VCaP (cell line): ENCODE measurements around the gene GPRIN2.

Source experiments
- H3K27ac ChIP-seq: fragments of 450-650 bp; 2 replicates; pipeline ENCODE4 v1.5.1; 2017
- TF ChIP-seq, protein P1 (sequence below): fragments of 450-650 bp; conservative IDR thresholded peaks from 2 replicates; pipeline ENCODE4 v1.5.1; 2017; ENCODE audit warnings: mild to moderate bottlenecking, moderate library complexity

GPRIN2 gene

GRCh38 chr10:46528675-46529615 lies 27.5 kb downstream of the GPRIN2 start:
- H3K27ac ChIP-seq = no peak overlapping the region

GRCh38 chr10:46528171-46528671 lies 28.2 kb downstream of the GPRIN2 start:
- H3K27ac ChIP-seq = no peak overlapping the region
- TF ChIP-seq, protein P1, sequence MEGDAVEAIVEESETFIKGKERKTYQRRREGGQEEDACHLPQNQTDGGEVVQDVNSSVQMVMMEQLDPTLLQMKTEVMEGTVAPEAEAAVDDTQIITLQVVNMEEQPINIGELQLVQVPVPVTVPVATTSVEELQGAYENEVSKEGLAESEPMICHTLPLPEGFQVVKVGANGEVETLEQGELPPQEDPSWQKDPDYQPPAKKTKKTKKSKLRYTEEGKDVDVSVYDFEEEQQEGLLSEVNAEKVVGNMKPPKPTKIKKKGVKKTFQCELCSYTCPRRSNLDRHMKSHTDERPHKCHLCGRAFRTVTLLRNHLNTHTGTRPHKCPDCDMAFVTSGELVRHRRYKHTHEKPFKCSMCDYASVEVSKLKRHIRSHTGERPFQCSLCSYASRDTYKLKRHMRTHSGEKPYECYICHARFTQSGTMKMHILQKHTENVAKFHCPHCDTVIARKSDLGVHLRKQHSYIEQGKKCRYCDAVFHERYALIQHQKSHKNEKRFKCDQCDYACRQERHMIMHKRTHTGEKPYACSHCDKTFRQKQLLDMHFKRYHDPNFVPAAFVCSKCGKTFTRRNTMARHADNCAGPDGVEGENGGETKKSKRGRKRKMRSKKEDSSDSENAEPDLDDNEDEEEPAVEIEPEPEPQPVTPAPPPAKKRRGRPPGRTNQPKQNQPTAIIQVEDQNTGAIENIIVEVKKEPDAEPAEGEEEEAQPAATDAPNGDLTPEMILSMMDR = no peak

More at GRCh38 chr10:46528675-46529615, 27.5 kb downstream of the GPRIN2 start:
- TF ChIP-seq, protein P1 = no peak

DNA sequence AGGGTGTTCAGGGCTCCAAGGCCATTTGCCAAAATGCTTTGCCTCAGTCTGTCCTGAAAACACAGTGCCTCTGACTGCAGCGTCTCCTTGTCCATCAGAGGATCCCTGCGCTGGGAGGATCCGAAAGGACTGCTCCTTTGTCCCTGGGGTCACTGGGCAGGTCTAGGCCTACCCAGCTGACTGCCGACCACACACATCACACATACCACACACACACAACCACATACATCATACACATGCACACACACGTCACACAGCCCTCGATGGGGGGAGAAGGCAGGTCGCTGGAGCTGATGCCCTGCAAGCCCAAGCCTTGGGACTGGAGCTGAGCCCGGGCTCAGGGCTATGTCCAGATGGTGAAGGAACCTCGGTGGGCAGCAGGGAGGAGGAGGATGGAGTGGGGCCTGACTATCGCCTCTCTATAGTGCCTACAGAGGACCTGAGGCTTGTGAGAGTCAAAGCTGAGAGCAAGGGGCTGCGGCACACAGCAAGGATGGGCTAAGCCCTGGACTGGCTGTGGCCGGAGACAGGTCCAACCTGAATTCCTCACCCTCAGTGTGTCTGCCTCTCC lies 29.1 kb downstream of the GPRIN2 start:
- no peak overlapping the region for H3K27ac ChIP-seq
- TF ChIP-seq, protein P1 = no peak

DNA sequence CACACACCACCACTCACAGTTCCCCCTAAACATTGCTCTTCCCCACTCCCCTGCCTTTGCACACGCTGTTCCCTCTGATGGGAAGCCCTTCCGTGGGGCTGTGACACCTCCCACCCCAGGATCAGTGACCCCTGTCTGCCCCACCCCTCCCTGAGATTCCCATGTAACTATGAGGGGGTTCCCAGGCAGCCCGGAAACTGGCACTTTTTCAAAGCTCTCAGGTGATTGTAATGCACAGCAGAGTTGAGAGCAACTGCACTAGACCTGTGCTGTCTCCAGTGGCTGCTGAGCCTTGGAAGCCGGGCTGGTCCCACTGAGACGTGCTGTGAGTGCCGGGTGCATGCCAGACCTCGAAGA lies 29.8 kb downstream of the GPRIN2 start:
- TF ChIP-seq, protein P1 = no peak

GRCh38 chr10:46525824-46526681 lies 30.4 kb downstream of the GPRIN2 start:
- peak overlapping the region; percentile 78; the same call in 1 of the 2 replicates for H3K27ac ChIP-seq
- TF ChIP-seq, protein P1 = no peak

More for the DNA sequence above, 29.8 kb downstream of the GPRIN2 start:
- H3K27ac ChIP-seq = no peak overlapping the region

DNA sequence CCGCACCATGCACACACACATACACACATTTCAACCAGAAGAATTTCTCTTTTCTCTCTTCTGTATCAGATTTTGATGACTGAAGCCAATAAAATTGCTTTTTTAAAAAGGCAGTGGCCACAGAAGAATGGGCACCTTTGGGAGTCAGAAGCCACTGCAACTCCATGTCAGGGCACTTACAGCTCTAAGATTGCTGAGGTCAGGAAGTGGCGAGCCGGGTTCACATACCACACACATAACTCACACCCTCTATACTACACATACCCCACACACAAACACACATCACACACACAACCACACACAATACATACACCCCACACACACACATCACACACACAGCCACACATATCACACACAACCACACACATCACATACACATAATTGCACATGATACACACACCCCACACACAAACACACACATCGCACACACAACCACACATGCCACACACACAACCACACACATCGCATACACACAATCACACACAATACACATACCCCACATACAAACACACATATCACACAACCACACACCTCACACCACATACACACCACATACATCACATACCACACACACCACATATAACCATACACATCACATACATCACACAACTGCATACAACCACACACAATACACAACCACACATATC lies 31.2 kb downstream of the GPRIN2 start:
- TF ChIP-seq, protein P1 = no peak
- peak overlapping the region; percentile 78 for H3K27ac ChIP-seq
